ENCODE results near the gene ZSCAN10. TPM values are rescaled to one million over a fixed set of nuclear protein-coding genes. Genes with fewer than 3 reads are reported as not detected.

The ZSCAN10 gene
- total and polyA plus RNA-seq, 9 donors, result 0.12 to 0.44 (median 0.15) TPM; not detected in 2

- DNase-seq, result no peak
- Histone ChIP-seq H3K4me3 (ENCODE audit: low read length) (no peak overlapping the region), H3K4me1 (ENCODE audit: control insufficient read depth, insufficient read depth, low read length) (peaks cover 41% of the 10 kb centered on the region), H3K27ac (ENCODE audit: low read length) (no peak overlapping the region), H3K9me3 (replicated peaks; ENCODE audit: control insufficient read depth, low read depth, low read length) (no peaks in the 10 kb centered on the region), H3K27me3 (ENCODE audit: control insufficient read depth, insufficient read depth, low read length) (no peaks in the 10 kb centered on the region), H3K36me3 (ENCODE audit: control insufficient read depth, insufficient read depth, low read length) (peaks cover 53% of the 10 kb centered on the region)
- 83% methylated on average over 12 of the region's 16 CpGs for WGBS (ENCODE audit: insufficient coverage)
Measured at GRCh38 chr16:3120435-3120834, 21.3 kb upstream of the ZSCAN10 start.

GRCh38 chr16:3119701-3120408 lies 20.8 kb upstream of the ZSCAN10 start:
- H3K36me3 ChIP-seq (ENCODE audit: control insufficient read depth, insufficient read depth, low read length), result peaks cover 58% of the 10 kb centered on the region

GRCh38 chr16:3119286-3119685 lies 20.2 kb upstream of the ZSCAN10 start:
- DNase-seq, result no peak
- Histone ChIP-seq H3K36me3 (ENCODE audit: control insufficient read depth, insufficient read depth, low read length) (peaks cover 64% of the 10 kb centered on the region), H3K4me3 (ENCODE audit: low read length) (no peak overlapping the region), H3K9me3 (replicated peaks; ENCODE audit: control insufficient read depth, low read depth, low read length) (no peaks in the 10 kb centered on the region), H3K4me1 (ENCODE audit: control insufficient read depth, insufficient read depth, low read length) (peaks cover 41% of the 10 kb centered on the region), H3K27me3 (ENCODE audit: control insufficient read depth, insufficient read depth, low read length) (no peaks in the 10 kb centered on the region), H3K27ac (ENCODE audit: low read length) (no peak overlapping the region)
- WGBS (ENCODE audit: insufficient coverage), result 93% methylated on average over 33 of the region's 33 CpGs

More at GRCh38 chr16:3119701-3120408, 20.8 kb upstream of the ZSCAN10 start:
- no peaks in the 10 kb centered on the region for H3K27me3 ChIP-seq (ENCODE audit: control insufficient read depth, insufficient read depth, low read length)
- WGBS (ENCODE audit: insufficient coverage), result 95% methylated on average over 42 of the region's 57 CpGs
- DNase-seq, result no peak
- peaks cover 37% of the 10 kb centered on the region for H3K4me1 ChIP-seq (ENCODE audit: control insufficient read depth, insufficient read depth, low read length)
- no peak overlapping the region for H3K4me3 ChIP-seq (ENCODE audit: low read length)
- no peaks in the 10 kb centered on the region for H3K9me3 ChIP-seq (replicated peaks; ENCODE audit: control insufficient read depth, low read depth, low read length)
- no peak overlapping the region for H3K27ac ChIP-seq (ENCODE audit: low read length)

- H3K4me1 ChIP-seq (ENCODE audit: control insufficient read depth, insufficient read depth, low read length), result peaks cover 43% of the 10 kb centered on the region
- peaks cover 68% of the 10 kb centered on the region for H3K36me3 ChIP-seq (ENCODE audit: control insufficient read depth, insufficient read depth, low read length)
- no peak overlapping the region for H3K27ac ChIP-seq (ENCODE audit: low read length)
- H3K9me3 ChIP-seq (replicated peaks; ENCODE audit: control insufficient read depth, low read depth, low read length), result no peaks in the 10 kb centered on the region
- no peak for DNase-seq
- no peak overlapping the region for H3K4me3 ChIP-seq (ENCODE audit: low read length)
- 85% methylated on average over 10 of the region's 20 CpGs for WGBS (ENCODE audit: insufficient coverage)
- H3K27me3 ChIP-seq (ENCODE audit: control insufficient read depth, insufficient read depth, low read length), result no peaks in the 10 kb centered on the region
Measured at GRCh38 chr16:3118846-3119245, 19.8 kb upstream of the ZSCAN10 start.

GRCh38 chr16:3118204-3118790 lies 19.2 kb upstream of the ZSCAN10 start:
- no peaks in the 10 kb centered on the region for H3K27me3 ChIP-seq (ENCODE audit: control insufficient read depth, insufficient read depth, low read length)
- no peaks in the 10 kb centered on the region for H3K9me3 ChIP-seq (replicated peaks; ENCODE audit: control insufficient read depth, low read depth, low read length)
- DNase-seq, result no peak
- H3K36me3 ChIP-seq (ENCODE audit: control insufficient read depth, insufficient read depth, low read length), result peaks cover 69% of the 10 kb centered on the region
- no peak overlapping the region for H3K27ac ChIP-seq (ENCODE audit: low read length)
- 92% methylated on average over 13 of the region's 16 CpGs for WGBS (ENCODE audit: insufficient coverage)
- H3K4me1 ChIP-seq (ENCODE audit: control insufficient read depth, insufficient read depth, low read length), result peaks cover 43% of the 10 kb centered on the region
- no peak overlapping the region for H3K4me3 ChIP-seq (ENCODE audit: low read length)

GRCh38 chr16:3115561-3115960 lies 16.5 kb upstream of the ZSCAN10 start:
- Histone ChIP-seq H3K4me3 (ENCODE audit: low read length) (no peak overlapping the region), H3K27ac (ENCODE audit: low read length) (no peak overlapping the region), H3K27me3 (ENCODE audit: control insufficient read depth, insufficient read depth, low read length) (no peaks in the 10 kb centered on the region), H3K9me3 (replicated peaks; ENCODE audit: control insufficient read depth, low read depth, low read length) (no peaks in the 10 kb centered on the region), H3K4me1 (ENCODE audit: control insufficient read depth, insufficient read depth, low read length) (peaks cover 28% of the 10 kb centered on the region), H3K36me3 (ENCODE audit: control insufficient read depth, insufficient read depth, low read length) (peaks cover 64% of the 10 kb centered on the region)
- no peak for DNase-seq
- WGBS (ENCODE audit: insufficient coverage), result 77% methylated on average over 10 of the region's 14 CpGs

- DNase-seq, result no peak
- Histone ChIP-seq H3K9me3 (replicated peaks; ENCODE audit: control insufficient read depth, low read depth, low read length) (no peaks in the 10 kb centered on the region), H3K36me3 (ENCODE audit: control insufficient read depth, insufficient read depth, low read length) (peaks cover 59% of the 10 kb centered on the region), H3K4me1 (ENCODE audit: control insufficient read depth, insufficient read depth, low read length) (peaks cover 28% of the 10 kb centered on the region), H3K27ac (ENCODE audit: low read length) (no peak overlapping the region), H3K27me3 (ENCODE audit: control insufficient read depth, insufficient read depth, low read length) (no peaks in the 10 kb centered on the region), H3K4me3 (ENCODE audit: low read length) (no peak overlapping the region)
- WGBS (ENCODE audit: insufficient coverage), result 90% methylated on average over 11 of the region's 12 CpGs
Measured at GRCh38 chr16:3115003-3115402, 15.9 kb upstream of the ZSCAN10 start.

GRCh38 chr16:3113765-3114479 lies 14.8 kb upstream of the ZSCAN10 start:
- no peak for DNase-seq
- Histone ChIP-seq H3K9me3 (replicated peaks; ENCODE audit: control insufficient read depth, low read depth, low read length) (no peaks in the 10 kb centered on the region), H3K4me1 (ENCODE audit: control insufficient read depth, insufficient read depth, low read length) (peaks cover 28% of the 10 kb centered on the region), H3K4me3 (ENCODE audit: low read length) (peak overlapping the region; percentile 71), H3K36me3 (ENCODE audit: control insufficient read depth, insufficient read depth, low read length) (peaks cover 48% of the 10 kb centered on the region), H3K27ac (ENCODE audit: low read length) (peak overlapping the region; percentile 82), H3K27me3 (ENCODE audit: control insufficient read depth, insufficient read depth, low read length) (no peaks in the 10 kb centered on the region)
- WGBS (ENCODE audit: insufficient coverage), result 55% methylated on average over 8 of the region's 17 CpGs

GRCh38 chr16:3112881-3113574 lies 13.9 kb upstream of the ZSCAN10 start:
- H3K4me3 ChIP-seq (ENCODE audit: low read length), result peak overlapping the region; percentile 71
- peak; percentile 81 for DNase-seq
- H3K27me3 ChIP-seq (ENCODE audit: control insufficient read depth, insufficient read depth, low read length), result no peaks in the 10 kb centered on the region
- peaks cover 39% of the 10 kb centered on the region for H3K36me3 ChIP-seq (ENCODE audit: control insufficient read depth, insufficient read depth, low read length)
- peak overlapping the region; percentile 82 for H3K27ac ChIP-seq (ENCODE audit: low read length)
- H3K4me1 ChIP-seq (ENCODE audit: control insufficient read depth, insufficient read depth, low read length), result peaks cover 28% of the 10 kb centered on the region
- WGBS (ENCODE audit: insufficient coverage), result 10% methylated on average over 19 of the region's 19 CpGs
- no peaks in the 10 kb centered on the region for H3K9me3 ChIP-seq (replicated peaks; ENCODE audit: control insufficient read depth, low read depth, low read length)
